Hematopoietic multipotent progenitor cell treated with erythropoietin and hydrocortisone succinate and interleukin-3 and kit ligand, for 4 days (in vitro differentiated cells): ENCODE data around the gene PCDHB16.

Source experiments
- DNase-seq: peaks from one replicate; pipeline ENCODE4 v3.0.0-alpha.2; 2015

PCDHB16 gene

GRCh38 chr5:141234109-141234667, 52.0 kb downstream of the PCDHB16 start:
- DNase-seq, result no peak
